H1 (cell line): ENCODE measurements around the gene DNAI2. TPM values are rescaled to one million over a fixed set of nuclear protein-coding genes. Genes with fewer than 3 reads are reported as not detected.

ENCODE experiments used
- CBX5 ChIP-seq: fragments of 300-800, 300-1000 bp; sonication (generic); IDR thresholded peaks from 2 replicates; pipeline ENCODE4 v1.7.1; 2016; ENCODE audit warnings: antibody characterized with exemption, low read length, low read depth
- CBX8 ChIP-seq: fragments of 300-800, 300-1000 bp; sonication (generic); IDR thresholded peaks from 2 replicates; pipeline ENCODE4 v1.7.1; 2016; ENCODE audit warnings: low read depth, low read length, borderline replicate concordance
- CREB1 ChIP-seq: IDR thresholded peaks from 2 replicates; pipeline ENCODE4 v1.6.1; 2012; ENCODE audit warnings: inconsistent platforms
- KDM5A ChIP-seq: fragments of 200-600 bp; IDR thresholded peaks from 2 replicates; pipeline ENCODE4 v1.7.1; 2012; ENCODE audit warnings: mild to moderate bottlenecking, low read length, inconsistent platforms, mixed read lengths
- SIX5 ChIP-seq: IDR thresholded peaks from 2 replicates; pipeline ENCODE4 v1.6.1; 2011; ENCODE audit warnings: mild to moderate bottlenecking, low read depth, low read length
- polyA plus RNA-seq, 7 experiments: library from polyadenylated mRNA; depleted of rRNA in 3 of 7; stranded (reverse) in 5 of 7; unstranded in 2 of 7; fragments of >200 nt in 5 of 7; fragments of 200-250 nt in 2 of 7; gene quantifications; 1 replicate in 5 of 7; 2 replicates in 1 of 7; 4 replicates in 1 of 7; pipeline versions ENCODE4 v1.2.1 to v1.2.3, GENCODE V29; 2011 to 2013; ENCODE audit warnings: missing spikeins in 2 of 7, mixed read lengths in 2 of 7
- total RNA-seq: library from RNA; stranded (reverse); fragmentation: NEBNext Ultra II Directional; extraction: Animal tissue kit (Norgen Biotek cat#: 25700); gene quantifications from 2 replicates; pipeline ENCODE4 v1.2.1, GENCODE V29; 2021
- TF ChIP-seq, protein P1 (sequence below): fragments of 300-600 bp; sonication (generic); IDR thresholded peaks from 2 replicates; pipeline ENCODE4 v1.7.1; 2012; ENCODE audit warnings: low read length, moderate library complexity, mild to moderate bottlenecking, inconsistent platforms; ENCODE audit not compliant: insufficient replicate concordance
- TF ChIP-seq, protein P2 (sequence below): IDR thresholded peaks from 2 replicates; pipeline ENCODE4 v1.6.1; 2011; ENCODE audit warnings: low read depth, mild to moderate bottlenecking, low read length; ENCODE audit not compliant: insufficient read depth

Gene DNAI2
- total and polyA plus RNA-seq, 2 of the 8 experiments (the other 6 are each of a cell fraction or from before 2014, with no cell fraction given) = 0.08 to 0.15 TPM

DNA sequence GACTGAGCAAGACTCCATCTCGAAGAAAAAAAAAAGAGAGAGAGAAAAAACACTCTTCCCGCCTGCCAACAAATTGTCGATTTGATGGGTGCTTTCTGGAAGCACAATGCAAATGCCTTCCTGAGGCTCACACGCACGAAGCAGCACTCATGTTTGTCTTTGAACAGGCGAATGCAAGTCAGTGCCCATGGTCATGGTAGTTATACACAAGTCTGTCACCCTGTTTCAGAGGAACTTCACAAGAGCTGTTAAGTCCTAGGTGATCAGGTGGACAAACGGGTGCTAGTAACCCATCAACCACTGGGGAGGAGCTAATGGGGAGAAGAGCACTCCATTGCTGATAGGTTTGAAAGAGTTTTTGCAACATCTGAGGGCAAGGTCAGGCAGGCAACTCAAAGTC lies 6.5 kb upstream of the DNAI2 start (continued):
- TF ChIP-seq, protein P1, sequence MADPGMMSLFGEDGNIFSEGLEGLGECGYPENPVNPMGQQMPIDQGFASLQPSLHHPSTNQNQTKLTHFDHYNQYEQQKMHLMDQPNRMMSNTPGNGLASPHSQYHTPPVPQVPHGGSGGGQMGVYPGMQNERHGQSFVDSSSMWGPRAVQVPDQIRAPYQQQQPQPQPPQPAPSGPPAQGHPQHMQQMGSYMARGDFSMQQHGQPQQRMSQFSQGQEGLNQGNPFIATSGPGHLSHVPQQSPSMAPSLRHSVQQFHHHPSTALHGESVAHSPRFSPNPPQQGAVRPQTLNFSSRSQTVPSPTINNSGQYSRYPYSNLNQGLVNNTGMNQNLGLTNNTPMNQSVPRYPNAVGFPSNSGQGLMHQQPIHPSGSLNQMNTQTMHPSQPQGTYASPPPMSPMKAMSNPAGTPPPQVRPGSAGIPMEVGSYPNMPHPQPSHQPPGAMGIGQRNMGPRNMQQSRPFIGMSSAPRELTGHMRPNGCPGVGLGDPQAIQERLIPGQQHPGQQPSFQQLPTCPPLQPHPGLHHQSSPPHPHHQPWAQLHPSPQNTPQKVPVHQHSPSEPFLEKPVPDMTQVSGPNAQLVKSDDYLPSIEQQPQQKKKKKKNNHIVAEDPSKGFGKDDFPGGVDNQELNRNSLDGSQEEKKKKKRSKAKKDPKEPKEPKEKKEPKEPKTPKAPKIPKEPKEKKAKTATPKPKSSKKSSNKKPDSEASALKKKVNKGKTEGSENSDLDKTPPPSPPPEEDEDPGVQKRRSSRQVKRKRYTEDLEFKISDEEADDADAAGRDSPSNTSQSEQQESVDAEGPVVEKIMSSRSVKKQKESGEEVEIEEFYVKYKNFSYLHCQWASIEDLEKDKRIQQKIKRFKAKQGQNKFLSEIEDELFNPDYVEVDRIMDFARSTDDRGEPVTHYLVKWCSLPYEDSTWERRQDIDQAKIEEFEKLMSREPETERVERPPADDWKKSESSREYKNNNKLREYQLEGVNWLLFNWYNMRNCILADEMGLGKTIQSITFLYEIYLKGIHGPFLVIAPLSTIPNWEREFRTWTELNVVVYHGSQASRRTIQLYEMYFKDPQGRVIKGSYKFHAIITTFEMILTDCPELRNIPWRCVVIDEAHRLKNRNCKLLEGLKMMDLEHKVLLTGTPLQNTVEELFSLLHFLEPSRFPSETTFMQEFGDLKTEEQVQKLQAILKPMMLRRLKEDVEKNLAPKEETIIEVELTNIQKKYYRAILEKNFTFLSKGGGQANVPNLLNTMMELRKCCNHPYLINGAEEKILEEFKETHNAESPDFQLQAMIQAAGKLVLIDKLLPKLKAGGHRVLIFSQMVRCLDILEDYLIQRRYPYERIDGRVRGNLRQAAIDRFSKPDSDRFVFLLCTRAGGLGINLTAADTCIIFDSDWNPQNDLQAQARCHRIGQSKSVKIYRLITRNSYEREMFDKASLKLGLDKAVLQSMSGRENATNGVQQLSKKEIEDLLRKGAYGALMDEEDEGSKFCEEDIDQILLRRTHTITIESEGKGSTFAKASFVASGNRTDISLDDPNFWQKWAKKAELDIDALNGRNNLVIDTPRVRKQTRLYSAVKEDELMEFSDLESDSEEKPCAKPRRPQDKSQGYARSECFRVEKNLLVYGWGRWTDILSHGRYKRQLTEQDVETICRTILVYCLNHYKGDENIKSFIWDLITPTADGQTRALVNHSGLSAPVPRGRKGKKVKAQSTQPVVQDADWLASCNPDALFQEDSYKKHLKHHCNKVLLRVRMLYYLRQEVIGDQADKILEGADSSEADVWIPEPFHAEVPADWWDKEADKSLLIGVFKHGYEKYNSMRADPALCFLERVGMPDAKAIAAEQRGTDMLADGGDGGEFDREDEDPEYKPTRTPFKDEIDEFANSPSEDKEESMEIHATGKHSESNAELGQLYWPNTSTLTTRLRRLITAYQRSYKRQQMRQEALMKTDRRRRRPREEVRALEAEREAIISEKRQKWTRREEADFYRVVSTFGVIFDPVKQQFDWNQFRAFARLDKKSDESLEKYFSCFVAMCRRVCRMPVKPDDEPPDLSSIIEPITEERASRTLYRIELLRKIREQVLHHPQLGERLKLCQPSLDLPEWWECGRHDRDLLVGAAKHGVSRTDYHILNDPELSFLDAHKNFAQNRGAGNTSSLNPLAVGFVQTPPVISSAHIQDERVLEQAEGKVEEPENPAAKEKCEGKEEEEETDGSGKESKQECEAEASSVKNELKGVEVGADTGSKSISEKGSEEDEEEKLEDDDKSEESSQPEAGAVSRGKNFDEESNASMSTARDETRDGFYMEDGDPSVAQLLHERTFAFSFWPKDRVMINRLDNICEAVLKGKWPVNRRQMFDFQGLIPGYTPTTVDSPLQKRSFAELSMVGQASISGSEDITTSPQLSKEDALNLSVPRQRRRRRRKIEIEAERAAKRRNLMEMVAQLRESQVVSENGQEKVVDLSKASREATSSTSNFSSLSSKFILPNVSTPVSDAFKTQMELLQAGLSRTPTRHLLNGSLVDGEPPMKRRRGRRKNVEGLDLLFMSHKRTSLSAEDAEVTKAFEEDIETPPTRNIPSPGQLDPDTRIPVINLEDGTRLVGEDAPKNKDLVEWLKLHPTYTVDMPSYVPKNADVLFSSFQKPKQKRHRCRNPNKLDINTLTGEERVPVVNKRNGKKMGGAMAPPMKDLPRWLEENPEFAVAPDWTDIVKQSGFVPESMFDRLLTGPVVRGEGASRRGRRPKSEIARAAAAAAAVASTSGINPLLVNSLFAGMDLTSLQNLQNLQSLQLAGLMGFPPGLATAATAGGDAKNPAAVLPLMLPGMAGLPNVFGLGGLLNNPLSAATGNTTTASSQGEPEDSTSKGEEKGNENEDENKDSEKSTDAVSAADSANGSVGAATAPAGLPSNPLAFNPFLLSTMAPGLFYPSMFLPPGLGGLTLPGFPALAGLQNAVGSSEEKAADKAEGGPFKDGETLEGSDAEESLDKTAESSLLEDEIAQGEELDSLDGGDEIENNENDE = no peak
- TF ChIP-seq, protein P2, sequence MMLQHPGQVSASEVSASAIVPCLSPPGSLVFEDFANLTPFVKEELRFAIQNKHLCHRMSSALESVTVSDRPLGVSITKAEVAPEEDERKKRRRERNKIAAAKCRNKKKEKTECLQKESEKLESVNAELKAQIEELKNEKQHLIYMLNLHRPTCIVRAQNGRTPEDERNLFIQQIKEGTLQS = no peak
- no peak for TF ChIP-seq SIX5
- TF ChIP-seq KDM5A = no peak
- no peak for TF ChIP-seq CREB1
- TF ChIP-seq CBX5 = no peak
- TF ChIP-seq CBX8 = no peak
